Pons (tissue), 1 donor: ENCODE results near the gene CSRNP2.

Experiments used
- DNase-seq: peaks from one replicate; pipeline ENCODE4 v3.0.0-alpha.2; 2016; ENCODE audit warnings: low spot score

The CSRNP2 gene

DNA sequence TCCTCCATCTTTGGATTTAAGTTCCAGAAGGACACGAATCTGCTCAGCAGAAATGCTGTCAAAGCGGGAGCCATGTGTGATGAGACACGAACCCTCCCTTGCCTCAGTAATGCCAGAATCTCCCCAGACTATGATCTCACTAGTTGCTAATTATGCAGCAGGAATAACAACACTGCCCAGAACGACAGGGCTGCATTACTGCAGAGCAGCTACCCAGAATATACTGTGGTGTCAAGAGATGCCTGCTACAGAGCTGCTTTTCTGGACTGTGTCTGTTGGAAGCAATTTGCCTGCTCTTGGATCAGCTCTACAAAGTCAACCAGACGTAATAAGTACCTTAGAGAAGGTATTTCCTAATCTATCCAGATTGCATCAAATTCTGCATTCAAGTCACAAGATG, 5.5 kb downstream of the CSRNP2 start:
- DNase-seq: peak; percentile 76

DNA sequence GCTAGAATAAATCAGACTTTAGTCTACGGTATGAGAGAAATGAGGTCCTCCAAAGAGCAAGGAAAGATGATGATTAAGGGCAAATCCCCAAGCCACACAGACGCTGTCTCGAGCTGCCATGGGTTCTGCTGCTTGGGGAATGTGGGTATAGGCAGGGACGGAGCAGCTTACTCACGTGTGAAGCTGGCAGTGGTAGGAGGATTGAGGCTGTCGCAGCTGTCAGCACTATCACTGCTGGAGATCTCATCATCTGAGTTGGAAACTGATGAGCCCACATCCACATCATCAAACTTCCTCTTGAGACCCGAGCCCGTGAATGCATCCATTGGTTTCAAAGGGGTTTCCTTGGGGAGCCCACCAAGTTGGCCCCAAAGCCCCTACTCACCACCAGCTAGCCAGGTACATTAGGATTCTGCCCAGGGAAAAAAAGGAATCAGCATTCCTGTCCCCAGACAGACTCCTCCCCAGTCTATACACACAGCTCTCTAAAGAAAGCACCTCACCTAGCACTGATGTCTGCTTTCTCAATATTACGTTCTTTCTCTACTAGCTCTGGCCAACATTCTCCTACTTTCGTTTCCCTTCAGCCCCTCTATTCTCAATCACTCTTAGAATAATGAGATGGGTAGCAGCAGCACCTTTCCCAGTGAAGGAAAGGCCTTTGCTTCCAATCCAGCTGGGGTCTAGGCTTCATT, 7.0 kb downstream of the CSRNP2 start:
- DNase-seq: no peak

DNA sequence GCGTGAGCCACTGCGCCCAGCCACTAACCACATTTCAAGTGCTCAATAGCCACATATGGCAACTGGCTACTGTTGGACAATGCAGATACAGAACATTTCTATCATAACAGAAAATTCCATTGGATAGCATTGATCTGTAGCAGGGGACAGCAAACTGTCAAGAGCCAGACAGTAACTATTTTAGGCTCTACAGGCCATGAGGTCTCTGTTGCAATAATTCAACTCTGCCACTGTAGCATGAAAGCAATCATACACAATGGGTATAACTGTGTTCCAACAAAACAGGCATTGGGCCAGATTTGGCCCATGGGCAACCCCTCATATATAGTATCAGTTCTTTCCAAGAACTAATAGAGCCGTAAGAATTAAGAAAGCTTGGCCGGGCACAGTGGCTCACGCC, 8.0 kb downstream of the CSRNP2 start:
- DNase-seq: no peak

DNA sequence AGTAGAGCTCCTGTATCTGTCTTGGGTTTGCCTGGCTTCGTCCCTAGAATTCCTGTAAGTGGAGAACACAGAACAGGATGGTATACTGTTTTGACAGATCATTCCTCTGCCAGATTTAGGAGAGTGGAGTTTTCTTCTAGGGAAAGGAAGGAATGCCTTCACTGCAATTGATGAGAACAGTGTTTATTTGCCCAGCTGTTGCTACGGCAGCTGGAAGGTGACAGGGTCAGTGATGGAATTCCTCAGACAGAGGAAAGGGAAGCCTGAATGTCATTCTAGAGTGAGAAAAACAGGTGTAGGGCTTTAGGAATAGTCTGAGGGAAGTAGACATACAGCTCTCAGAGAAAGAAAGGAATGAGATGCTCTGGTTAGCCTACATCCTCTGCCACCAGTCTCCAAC, 11.7 kb downstream of the CSRNP2 start:
- no peak for DNase-seq

DNA sequence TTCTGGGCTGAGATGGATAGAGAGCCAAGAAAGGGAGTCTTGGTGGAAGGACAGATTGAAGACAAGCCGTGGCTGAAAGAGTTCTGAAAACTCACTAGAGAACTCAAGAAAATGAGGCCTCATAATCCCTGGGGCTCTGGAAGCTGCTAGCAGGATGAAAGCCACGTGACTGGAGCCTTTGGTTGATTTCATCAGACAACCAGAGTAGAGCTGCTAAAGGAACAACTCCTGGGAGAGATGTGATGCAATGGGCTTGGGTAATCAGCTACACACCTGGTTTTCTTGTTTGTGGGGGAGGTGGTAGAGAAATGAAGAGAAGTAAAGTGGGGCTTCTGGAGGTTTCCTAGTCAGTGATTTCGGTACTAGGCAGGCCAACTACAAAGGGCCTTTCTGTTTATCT, 13.4 kb downstream of the CSRNP2 start:
- no peak for DNase-seq

DNA sequence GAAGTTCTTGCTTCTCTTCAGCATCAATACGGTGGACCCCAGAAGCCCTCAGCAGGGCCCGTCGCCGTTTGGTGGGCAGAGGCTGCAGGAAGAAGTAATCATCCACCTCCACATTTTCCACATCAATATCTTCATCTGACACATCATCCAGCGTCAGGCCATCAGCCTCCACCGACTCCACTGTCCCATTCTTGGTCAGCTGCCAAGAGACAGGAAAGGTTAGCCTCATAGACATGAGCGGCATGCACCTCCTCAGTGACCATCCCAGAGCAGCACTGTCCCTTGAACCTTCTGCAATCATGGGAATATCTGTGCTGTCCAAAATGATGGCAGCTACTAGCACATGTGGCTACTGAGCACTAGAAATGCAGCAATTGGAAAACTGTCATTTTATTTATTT, 15.6 kb downstream of the CSRNP2 start:
- no peak for DNase-seq

DNA sequence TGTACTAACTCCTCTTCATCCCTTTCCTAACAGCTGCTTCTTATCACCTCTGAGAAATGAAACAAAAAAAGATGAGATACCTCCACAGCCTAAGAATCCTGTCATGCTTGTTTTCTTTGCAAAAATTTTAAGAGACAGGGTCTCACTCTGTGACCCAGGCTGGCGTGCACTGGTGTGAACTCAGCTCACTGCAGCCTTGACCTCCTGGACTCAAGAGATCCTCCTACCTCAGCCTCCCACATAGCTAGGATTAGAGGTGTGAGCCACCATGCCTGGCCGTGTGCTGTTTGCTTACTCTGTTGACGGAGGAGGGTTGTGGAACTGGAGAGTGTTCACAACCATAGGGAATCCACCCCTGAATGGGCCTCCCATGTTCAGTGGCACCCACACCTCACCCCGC, 16.2 kb downstream of the CSRNP2 start:
- no peak for DNase-seq

DNA sequence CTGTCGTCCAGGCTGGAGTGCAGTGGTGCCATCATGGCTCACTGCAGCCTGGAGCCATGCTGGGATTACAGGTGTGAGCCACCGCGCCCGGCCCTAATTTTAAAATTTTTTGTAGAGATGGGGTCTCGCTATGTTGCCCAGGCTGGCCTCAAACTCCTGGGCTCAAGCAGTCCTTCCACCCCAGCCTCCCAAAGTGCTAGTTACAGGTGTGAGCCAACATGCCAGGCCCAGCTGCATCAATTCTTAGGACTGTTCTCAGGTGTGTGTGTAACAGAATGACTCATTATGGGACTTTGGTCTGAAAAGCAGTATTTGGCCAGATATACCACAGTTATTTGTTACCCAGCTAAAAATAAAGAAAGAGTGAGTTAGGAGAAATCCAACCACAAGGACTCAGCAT, 17.9 kb downstream of the CSRNP2 start:
- no peak for DNase-seq

DNA sequence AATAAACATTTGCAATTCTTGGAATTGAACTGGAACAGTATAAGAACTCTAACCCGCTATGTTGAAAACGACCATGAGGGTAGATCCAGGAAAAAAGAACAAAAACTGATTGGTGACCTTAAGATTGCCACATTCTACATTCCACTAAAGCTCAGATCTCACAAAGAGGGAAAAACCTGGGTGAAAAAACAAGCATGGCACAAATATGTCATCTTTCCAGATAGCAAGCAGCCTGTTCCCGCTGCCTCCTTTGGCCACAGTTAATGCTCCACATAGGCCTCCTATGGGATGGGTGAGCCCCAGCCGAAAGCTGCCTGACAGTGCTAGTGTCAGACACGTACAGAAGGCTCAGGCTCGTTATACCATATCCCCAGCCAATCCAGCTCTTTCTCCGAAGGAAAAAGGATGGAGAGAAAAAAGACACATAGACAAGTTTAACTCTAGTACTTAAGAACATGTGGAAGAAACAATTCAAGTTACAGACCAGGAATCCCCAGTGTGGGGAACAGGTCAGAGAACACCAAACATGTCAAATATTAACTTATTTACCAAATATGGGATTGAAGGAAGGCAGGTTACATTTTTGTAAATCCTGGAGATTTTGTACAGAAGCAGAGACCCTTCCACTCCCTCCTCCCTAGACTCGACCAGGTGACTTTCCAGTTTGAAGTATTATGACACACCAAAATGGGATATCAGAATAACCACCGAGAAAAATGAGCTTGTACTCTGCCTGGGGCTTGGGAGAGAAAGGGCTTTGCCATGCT, 20.6 kb downstream of the CSRNP2 start:
- DNase-seq: no peak

DNA sequence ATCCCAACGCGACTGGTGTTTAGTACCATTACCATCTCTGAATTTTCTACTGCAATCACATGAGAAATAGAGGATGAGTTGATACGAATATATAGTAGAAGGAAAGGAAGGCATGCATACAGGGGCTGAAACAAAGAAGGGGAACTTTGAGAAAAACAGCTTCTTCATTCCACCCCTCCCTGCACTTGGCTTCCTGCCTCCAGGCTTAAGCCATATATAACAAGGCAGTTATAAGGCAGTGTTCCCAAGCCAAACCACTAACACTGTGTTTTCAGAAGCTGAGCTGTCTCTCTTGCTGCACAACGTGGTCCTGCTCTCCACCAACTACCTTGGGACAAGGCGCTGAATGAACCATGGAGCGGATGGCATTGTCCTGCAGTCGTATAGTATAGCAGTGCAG, 24.3 kb downstream of the CSRNP2 start:
- DNase-seq: no peak

DNA sequence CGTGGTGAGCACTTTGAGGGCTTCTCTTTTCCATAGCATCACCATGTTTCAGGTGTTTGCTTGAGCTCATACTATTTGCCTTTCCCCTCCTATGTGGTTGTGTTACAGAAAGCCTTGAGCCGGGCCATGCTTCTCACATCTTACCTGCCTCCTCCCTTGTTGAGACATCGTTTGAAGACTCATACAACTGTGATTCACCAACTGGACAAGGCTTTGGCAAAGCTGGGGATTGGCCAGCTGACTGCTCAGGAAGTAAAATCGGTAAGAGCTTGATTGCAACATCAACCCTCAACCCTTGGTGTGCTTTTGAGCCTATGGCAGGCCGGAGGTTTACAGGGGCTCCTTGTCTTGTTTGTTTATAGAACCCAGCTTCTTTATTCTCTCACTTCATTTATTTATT, 27.2 kb downstream of the CSRNP2 start:
- no peak for DNase-seq

DNA sequence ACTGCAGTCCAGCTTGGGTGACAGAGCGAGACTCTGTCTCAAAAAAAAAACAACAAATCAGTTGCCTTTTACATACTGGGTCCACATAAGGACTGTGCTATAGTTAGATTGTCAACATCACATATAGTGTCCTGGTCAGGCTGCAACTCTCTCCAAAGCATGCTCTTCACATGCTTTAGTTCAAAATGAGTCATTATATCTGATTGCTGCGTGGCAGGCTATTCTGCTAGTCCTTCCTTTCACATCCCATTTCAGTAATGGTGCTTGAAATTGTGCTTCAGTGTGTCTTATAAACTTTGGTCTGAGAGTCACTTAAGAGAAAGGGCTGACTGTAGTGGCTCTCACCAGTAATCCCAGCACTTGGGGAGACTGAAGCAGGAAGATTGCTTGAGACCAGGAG, 28.3 kb downstream of the CSRNP2 start:
- DNase-seq: no peak

DNA sequence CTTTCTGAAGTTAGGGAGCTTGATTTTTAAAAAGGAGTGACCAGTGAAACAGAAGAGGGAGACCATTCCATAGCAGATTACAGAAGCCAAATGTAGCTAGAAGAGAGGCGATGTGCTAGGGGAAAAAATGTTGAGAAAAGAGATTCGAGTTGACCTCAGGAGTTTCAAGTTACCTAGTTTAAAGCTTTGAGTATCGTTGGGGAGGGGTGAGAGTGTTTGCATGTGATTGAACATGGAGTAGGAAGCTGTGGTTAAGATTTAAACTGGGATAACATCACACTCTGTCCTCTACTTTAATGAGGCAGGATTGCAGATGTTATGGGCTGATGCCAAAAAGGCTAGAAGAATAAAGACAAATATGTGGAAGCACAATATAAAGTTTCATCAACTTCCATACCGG, 31.6 kb downstream of the CSRNP2 start:
- no peak for DNase-seq

DNA sequence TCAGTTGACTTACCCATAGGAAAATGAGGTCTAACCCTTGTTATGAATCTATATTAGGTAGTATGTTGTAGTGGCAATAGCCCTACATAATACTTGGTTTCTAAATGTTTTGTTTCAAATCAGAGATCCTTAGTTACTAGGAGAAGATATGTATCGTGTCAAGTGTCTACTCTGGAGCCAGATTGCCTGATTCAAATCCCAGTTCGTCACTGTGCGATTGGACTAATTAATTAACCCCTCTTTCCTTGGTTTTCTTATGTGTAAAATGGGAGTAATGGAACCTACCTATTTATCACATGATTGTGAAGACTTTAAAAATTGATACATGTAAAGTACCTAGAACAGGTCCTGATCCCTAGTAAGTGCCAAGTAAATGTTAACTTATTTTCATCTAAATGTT, 33.9 kb downstream of the CSRNP2 start:
- no peak for DNase-seq

DNA sequence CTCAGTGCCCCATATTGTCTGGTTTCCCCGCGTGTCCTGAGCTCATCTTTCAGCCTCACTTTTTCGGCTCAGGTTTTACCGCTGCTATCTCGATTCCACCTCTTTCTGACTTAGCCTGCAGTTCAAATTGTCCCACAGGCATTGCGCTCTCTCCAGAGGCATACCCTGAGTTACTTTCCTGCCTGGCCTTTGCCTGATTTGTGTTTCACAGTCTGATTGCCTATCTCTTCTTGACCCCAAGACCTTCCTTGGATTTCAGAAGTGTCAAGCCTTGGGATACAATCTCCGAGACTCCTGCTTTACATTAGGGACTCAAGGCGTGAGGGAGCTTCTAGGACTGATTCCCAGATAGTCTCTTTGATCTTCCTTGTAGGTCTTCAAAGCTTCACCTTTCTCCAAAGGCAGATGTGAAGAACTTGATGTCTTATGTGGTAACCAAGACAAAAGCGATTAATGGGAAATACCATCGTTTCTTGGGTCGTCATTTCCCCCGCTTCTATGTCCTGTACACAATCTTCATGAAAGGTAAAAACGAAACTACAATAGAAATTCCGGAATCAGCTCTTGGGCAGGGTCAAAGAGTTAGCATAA, 34.6 kb downstream of the CSRNP2 start:
- no peak for DNase-seq

DNA sequence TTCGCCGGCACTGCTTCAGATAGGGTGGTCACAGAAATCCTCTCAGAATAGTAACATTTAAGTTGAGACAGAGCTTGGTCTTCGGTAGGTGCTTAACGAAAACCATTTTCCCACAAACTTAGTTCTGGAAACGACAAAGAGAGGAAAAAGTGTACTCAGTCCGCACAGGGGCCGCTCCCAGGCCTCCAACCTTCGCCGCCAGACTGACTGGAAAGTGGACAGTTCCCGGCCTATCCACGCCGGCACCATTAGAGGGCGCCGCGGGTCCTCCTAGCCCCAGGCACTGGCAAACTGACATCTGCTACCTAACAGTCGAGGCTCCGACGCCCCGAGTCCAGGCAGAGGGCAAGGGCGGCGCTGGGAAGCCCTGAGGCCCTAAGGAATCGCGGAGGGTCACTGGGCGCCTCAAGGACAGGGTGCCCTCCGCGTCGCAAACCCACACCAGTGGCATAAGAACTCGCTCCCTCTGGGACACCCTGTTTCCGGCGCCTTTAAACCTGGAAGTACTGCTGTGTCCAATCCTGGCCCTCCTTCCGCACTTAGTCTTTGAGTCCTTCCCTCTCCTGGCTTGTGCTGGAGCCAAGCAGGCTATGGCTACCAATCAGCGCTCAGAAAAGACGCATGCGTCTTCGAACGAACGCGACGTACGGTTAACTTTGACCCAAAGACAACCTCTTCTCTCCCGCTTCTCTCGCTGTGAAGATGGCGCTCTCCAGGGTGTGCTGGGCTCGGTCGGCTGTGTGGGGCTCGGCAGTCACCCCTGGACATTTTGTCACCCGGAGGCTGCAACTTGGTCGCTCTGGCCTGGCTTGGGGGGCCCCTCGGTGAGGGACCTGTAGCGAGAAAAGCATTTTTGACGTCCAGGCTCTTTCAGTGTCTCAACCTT, 35.5 kb downstream of the CSRNP2 start, which contains the start of gene LETMD1:
LETMD1 (plus strand) TSS at position 673 of the 886 bp plus-strand sequence; CDS start at position 703, 30 bp downstream.
- DNase-seq: peak; percentile 100

DNA sequence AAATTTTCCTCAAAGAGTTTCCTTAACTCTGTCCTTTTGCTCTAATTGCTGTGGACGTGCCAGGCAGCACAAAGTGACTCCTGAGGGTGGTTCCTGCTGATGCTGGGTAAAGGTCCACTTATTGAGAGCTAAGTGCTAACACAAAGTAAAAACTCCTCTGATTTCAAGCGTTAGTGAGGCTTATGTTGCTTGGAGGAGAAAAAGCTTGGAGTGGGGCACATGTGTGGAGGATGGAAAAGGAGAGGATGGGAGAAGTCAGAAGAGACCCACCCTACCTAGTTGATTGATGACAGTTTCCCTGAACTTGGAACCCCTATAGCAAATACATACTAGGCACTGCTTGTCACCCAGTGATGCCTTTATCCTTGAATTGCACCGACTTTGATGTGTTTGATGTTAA, 47.1 kb downstream of the CSRNP2 start:
- DNase-seq: no peak

DNA sequence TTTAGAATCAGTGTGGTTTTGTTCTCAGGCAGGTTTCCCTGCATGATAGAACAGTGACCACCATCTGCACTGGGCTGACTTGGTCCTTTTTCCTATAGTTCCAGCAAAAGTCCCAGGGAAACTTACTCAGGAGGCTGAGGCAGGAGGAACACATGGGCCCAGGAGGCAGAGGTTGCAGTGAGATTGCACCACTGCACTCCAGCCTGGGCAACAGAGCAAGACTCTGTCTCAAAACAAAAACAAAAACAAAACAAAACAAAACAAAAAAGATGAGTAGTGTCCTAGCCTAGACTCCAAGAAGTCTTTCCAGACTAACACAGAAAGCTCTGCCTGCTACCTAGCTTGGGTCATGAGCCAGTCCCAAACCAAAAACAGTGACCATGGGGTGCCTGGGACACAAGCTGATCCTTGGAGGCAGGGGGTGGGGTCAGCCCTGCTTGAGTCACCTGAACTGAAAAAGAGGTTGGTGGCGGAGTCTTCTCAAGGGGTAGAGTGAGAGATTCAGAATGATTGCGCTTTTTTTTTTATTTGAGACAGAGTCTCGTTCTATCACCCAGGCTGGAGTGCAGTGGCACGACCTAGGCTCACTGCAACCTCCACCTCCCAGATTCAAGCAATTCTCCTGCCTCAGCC, 49.8 kb downstream of the CSRNP2 start:
- DNase-seq: no peak

DNA sequence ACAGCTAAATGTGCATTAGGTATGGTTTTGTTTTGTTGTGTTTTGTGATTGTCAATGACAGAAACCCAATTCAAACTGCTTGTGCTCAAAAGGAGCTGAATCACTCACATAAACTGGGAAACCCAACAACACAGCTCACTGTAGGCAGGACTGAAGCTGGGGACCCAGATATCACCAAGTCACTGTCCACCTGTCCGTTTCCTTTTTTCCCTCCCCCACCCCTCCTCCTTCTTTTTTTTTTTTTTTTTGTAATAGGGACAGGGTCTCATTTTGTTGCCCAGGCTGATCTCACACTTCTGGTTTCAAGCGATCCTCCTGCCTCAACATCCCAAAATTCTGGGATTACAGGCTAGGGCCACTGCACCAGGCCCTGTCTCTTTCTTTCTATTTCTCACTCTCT, 50.3 kb downstream of the CSRNP2 start:
- DNase-seq: no peak

DNA sequence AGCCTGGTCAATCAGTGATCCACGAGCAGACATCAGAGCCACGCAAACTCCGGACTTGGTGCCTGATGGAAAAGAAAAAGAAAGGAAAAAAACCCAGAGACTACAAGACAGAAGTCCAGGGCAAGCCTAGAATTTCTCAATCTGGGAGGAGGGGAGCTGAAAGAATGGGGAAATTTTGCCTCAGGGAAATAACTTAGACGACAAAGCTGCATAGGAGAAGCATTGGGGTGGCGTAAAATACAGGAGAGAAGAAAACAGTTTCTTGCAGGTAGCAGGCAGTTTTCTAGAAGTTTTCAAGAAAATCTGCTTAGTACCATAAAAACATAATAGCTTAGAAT, 54.6 kb downstream of the CSRNP2 start:
- DNase-seq: no peak

DNA sequence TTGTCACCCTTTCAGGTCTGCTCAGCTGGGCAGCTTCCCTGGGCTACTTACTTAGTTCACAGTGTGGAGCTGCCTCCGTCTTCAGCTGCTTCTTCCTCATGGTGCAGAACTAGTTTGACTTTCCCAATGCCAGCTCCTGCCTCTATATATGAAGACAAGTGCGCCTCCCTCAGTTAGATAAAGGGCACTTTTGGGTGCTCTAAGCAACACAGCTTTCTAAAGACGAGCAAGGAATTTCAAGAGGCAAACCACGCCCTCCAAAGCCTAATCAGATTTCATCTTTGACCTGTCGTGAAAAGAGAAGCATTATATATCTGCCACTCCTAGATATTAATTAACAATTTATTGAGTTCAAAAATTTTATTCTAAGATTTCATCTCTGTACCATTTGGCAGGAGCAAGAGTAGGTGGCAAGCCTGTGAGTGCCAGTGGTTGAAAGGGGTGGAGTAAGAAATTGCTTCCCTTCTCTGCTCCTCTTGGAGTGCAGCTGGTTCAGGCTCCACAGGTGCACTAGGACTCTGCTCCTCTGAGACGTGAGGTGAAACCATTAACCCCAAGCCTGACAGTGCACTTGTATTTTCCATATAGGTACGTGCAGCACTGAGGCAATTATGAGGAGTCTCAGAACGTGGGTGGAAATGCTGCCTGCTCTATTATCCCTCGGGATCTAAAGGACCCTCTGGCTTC, 55.1 kb downstream of the CSRNP2 start:
- peak; percentile 83 for DNase-seq
